Measurements from ENCODE around the gene LRP2.
"Not testable (repeated sequence)": the region's sequence is repeated elsewhere in the genome, so short reads cannot be mapped to it uniquely, and the experiment has no call there.

DNA sequence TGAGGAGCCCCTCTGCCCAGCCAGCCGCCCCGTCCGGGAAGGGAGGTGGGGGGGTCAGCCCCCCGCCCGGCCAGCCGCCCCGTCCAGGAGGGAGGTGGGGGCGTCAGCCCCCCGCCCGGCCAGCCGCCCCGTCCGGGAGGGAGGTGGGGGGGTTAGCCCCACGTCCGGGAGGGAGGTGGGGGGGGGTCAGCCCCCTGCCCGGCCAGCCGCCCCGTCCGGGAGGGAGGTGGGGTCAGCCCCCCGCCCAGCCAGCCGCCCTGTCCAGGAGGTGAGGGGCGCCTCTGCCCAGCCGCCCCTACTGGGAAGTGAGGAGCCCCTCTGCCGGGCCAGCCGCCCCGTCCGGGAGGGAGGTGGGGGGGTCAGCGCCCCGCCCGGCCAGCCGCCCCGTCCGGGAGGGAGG is 34.5 kb downstream of the LRP2 start:
- TF ChIP-seq GABPA (IDR thresholded peaks at IDR 0.05; ENCODE audit: low read depth); EP300 (IDR thresholded peaks at IDR 0.05; ENCODE audit: borderline replicate concordance in 1 of 2, low read depth in 1 of 2, low read length in 1 of 2); SMC3 (IDR thresholded peaks at IDR 0.05; ENCODE audit: low read depth, low read length): not testable (repeated sequence)
- TF ChIP-seq, protein P1, sequence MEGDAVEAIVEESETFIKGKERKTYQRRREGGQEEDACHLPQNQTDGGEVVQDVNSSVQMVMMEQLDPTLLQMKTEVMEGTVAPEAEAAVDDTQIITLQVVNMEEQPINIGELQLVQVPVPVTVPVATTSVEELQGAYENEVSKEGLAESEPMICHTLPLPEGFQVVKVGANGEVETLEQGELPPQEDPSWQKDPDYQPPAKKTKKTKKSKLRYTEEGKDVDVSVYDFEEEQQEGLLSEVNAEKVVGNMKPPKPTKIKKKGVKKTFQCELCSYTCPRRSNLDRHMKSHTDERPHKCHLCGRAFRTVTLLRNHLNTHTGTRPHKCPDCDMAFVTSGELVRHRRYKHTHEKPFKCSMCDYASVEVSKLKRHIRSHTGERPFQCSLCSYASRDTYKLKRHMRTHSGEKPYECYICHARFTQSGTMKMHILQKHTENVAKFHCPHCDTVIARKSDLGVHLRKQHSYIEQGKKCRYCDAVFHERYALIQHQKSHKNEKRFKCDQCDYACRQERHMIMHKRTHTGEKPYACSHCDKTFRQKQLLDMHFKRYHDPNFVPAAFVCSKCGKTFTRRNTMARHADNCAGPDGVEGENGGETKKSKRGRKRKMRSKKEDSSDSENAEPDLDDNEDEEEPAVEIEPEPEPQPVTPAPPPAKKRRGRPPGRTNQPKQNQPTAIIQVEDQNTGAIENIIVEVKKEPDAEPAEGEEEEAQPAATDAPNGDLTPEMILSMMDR (IDR thresholded peaks at IDR 0.05), result not testable (repeated sequence)
